Sciatic nerve (tissue), 2 donors: ENCODE data around the gene TCF20. TPM values are rescaled to one million over a fixed set of nuclear protein-coding genes. Genes with fewer than 3 reads are reported as not detected.

ENCODE experiments used
- ATAC-seq: fragments of 200-7000 bp; cut with Tn5 transposase; one replicate; pipeline ENCODE4 v1.9.1; 2020; ENCODE audit warnings: mild to moderate bottlenecking, moderate library complexity
- DNase-seq: peaks from one replicate; pipeline ENCODE4 v3.0.0-alpha.2; 2020; ENCODE audit warnings: low spot score
- intact Hi-C: fragments of 100-400 bp; cut with DNase I; formaldehyde crosslinking; loops from one replicate; pipeline ENCODE4 v1.14.2; 2022
- total RNA-seq: library from RNA; stranded (reverse); fragmentation: NEBNext Ultra II Directional; extraction: Animal tissue kit (Norgen Biotek cat#: 25700); gene quantifications from one replicate; pipeline ENCODE4 v1.2.1, GENCODE V29; 2021
- donor health status: DM: no; HTN: no; CAD: no.
- donor health status: DM: no; HTN: no; CAD: no.

The TCF20 gene
- total RNA-seq, 1 donor from 2014 or later = 46.1 TPM

DNA sequence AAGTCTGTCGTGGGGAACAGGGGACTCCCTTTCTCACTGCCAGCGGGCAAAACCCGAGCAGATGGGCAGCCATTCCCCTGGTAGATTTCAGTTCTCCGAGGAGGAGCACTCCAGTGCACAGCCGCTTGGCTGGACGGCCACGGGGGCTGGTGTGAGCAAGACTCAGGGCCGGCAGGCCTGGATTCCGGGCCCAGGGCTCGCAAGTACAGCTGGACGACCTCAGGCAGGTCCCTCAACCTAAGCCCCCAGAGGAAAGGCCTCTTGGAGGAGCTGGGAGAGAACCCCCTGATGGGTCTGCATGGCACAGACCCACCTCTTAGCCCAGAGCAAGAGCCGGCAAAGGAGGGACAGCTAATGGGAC is 31.3 kb upstream of the TCF20 start:
- intact Hi-C loops = no loop called here
- DNase-seq (no peak), ATAC-seq (no peak)

DNA sequence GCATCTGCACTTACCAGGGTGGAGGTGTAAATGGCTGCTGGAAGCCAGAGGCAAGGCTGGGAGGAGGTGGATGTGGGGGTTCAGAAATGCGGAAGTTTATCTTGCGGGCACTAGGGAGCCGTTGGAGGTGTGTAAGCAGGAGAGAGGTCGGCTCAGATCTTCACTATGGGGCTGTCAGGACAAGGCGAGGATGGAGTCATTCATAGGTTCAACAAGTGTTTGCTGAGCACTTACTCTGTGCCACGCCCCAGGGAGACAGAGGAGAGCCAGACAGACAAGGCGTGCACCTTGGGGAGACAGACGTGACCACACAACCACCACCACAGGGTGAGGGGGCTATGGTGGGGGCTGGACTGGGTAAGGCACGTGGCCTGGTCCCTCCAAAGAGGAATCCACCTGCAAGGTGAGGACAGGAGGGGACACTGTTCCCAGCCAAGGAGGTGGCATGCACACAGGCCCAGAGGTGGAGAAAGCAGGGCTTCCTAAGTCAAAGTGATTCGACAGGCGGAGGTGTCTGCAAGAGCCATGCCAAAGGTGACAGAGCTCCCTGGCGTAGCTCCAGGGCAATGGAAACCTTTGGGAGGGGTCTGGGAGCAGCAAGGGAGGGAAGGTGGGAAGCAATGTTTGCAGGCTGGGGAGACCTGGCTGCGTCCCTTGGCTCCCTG is 30.8 kb upstream of the TCF20 start:
- intact Hi-C loops = no loop called here
- no peak for ATAC-seq
- no peak for DNase-seq

DNA sequence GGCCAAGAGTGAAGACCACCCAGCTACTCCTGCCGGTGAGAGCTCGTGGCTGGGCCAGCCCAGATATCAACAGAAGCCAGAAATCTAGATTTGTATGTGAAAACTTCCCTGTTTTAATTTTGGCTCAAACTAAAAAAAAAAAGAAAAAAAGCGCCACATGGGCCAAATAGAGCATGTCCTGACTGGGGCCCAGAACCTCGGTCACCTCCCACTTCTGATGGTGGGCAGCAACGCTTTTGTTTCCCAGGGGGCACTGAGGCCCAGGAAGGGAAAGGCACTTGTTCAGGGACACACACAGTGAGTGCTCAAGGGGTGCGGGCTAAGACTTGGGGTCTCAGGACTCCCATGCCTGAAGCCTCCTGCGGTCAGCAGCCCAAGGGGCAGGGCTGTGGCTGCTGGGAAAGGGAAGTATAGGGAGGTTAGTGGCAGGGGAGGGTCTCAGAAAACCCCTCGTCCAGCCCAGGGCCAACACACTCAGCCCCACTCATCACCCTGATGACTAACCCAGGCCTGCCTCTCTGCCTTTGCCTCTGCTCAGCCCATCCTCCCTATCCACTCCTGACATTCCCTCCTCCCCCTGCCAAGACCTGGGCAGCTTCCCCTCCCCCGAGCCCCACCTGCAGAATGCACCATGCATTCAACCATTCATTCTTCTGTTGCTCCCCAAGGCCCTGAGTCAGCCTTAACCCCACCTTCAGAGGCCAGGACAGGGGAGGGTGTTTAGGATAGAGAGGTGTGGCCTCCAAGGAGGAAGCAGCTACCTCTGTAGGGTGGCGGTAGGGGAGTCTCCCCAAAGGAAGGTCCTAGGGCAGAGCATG is 30.0 kb upstream of the TCF20 start:
- ATAC-seq (peak; percentile 9), DNase-seq (no peak)
- intact Hi-C loops = no loop called here

DNA sequence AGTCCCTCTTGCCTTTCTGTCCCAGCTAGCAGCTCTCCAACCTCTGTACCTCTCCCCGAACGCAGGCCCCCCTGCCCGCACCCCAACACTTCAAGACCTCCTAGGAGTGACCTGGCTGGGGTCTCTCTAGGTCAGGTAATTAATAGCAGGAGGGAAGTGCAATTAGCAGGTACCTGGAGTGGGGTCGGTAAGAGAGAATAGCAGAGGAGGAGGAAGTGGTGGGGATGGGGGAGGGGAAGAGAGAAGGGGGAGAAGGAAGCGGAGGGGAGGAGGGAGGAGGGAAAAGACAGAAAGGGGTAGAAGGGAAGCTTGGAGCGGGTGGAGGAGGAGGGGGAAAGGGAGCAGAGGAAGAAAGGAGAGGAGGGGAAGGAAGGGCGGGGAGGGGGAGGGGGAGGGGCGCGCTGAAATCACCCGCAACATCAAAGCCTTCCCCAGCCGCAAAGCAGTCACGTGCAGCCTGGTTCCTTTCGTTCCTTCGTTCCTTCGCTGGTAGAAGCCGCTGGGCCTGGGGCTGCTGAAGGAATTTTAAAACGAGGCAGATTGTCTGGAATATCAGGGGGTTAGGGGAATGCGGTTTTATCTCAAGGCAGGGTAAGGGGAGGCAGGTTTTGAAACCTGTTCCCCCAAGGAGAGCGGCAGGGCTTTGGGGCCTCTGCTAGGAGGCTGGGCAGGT is 29.3 kb upstream of the TCF20 start:
- intact Hi-C loops = no loop called here
- peak; percentile 43 for ATAC-seq

DNA sequence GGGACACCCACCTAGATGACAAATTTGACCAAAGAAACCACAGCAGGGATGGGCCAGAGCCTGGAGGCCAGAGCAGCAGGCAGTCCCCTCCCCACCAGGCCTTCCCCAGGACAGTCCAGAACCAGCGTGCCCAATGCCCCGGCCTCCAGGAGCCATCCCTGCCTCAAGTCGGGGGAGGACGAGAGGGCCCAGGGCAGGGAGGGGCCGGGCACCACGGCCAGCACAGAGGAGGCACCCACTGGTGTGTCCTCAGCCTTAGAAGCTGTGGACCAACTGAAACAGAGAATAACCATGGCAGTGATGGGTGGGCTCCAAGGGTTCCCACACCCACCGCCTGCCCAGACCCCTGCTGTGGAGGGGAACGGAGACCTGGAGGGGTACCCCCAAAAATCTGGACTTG is 28.3 kb upstream of the TCF20 start:
- DNase-seq = no peak
- intact Hi-C loops = no loop called here

More for the DNA sequence above, 29.3 kb upstream of the TCF20 start:
- no peak for DNase-seq

DNA sequence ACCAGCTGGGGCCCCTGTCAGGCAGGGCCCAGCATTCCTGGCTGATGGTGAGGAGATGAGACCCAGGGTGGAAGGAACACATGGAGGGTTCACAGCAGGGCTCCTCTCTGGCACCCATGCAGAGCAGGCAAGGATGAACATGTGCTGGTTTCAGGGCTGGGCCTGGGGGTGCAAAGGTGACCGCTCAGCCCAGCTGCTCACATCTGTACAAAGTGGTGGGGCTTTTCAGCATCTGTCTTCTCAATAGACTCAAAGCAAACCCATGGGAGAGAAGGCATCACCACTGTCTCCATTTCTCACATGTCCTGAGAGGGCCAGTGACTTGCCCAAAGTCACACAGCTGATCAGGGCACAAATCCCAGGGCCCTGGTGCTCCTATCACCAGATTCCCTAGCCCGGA is 27.3 kb upstream of the TCF20 start:
- intact Hi-C loops = no loop called here

More for the DNA sequence above, 28.3 kb upstream of the TCF20 start:
- ATAC-seq = no peak

DNA sequence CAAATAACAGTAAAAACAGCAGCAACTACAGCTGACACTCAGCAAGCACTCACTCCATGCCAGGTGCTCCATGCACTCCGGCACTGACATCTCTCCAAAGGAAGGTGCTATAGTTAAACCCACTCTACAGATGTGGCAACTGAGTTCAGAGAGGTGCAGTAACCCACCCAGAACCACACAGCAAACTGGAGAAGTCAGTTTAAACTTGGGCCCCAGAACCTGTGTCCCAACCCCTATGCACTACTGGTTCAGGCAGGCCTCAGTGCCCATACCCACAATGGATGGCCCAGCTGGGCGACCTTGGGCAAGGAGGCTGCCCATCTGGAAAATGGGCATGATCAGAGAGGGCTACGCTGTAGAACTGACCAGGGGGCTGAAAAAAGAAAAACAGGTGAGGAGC is 26.4 kb upstream of the TCF20 start:
- ATAC-seq = no peak
- intact Hi-C loops = no loop called here

More for the DNA sequence above, 27.3 kb upstream of the TCF20 start:
- DNase-seq (no peak), ATAC-seq (no peak)

DNA sequence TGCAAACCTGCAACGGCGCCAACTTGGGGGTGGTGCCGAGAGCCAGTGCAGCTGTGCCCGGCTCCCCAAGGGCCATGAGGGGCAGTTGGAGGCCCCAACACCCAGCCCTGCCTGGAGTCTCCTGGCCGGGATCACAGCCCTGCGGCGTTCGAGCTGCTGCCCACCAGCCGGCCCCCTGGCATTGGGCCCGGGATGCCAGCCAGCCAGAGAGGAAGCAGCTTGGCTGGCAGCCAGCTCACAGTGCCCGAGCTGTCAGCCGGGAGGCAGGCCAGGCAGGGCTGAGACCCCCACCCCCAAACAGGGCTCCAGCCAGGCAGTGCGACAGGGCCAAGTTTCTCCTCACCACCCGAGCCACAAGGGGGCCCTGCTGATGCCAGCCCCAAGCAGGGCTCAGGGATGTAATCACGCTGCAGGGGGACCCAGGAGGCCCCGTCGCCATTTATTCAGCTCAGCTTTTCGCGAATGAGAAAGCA is 26.0 kb upstream of the TCF20 start:
- DNase-seq (peak; percentile 69), ATAC-seq (no peak)
- intact Hi-C loops = no loop called here

More for the DNA sequence above, 26.4 kb upstream of the TCF20 start:
- no peak for DNase-seq

DNA sequence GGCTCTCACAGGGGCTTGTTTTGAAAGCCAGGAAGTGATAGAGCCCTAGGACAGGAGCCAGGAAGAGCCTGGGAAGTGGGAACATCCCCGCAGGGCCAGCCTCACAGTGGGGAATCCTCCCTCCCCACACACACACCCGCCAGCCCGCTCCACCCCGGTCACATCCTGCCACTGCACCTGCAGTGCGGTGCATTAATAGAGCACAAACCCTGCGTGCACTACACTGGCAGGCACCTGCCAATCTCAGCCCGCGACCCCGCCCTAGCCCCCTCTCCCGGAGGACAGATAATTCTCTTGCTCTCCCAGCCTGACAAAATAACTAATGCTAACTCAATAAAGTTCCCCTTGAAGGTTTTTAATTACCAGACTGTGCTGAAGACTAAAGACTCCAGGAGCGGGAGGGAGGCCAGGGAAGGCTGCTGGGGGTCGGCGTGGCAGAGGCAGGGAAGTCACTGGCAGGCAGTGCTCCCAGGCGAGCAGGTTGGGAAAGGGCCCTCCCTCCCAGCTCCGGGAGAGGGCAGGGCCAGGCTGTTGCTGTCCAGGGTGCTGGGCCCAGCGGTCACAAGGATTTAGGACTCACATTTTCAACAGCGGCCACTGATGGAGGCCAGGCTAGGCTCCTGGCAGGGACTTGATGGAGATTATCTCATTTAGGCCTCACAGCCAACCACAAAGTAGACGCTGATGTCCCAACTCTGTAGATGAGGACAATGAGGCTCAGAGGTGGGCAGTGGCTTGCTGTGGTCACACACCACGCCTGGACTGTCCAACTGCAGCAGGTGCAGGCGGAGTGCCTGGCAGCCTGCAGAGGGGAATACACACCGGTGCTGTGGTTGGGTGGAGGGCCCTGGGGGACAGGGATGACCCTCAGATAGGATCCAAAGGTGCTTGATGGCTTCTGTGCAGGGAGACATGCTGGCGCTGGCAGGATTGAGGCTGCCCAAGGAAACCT is 23.9 kb upstream of the TCF20 start:
- DNase-seq (no peak), ATAC-seq (peak; percentile 36)
- intact Hi-C loops = no loop called here

DNA sequence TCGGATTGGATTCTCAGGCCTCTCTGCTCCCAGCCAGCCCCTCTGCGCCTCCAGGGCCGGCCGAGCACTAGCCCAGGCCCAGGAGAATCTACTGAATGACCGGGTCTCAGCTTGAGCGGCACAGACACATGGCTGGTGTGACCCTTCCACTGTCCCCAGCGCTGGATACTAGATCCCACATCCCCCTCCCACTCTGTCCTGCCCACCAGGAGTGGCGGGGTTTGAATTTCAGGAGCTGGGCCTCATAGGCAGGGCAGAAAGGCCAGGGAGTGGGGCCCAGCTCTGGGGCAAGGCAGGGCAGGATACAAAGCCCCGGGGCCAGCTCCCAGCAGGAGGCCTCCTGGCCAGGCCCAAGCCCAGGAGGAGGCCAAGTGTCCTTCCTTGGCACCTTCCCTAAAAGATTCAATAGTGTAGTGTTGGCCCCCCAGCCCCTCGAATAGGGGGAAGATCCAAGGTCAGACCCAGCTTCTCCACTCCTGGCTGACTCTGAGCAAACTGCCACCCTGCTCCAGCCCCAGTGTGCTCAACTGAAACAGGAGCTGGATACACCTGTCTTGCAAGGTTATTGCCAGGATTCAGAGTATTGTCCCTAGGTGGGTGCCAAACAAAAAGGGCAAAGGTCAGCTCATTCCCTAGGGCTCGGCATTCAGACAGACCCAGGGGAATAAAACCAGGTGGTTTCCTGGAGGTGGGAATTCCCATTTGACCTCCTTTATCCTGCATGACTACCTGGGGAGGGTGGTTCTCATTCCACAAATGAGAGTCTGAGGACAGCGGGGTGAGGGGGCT is 22.5 kb upstream of the TCF20 start:
- DNase-seq = no peak
- intact Hi-C loops = no loop called here
- ATAC-seq = no peak

DNA sequence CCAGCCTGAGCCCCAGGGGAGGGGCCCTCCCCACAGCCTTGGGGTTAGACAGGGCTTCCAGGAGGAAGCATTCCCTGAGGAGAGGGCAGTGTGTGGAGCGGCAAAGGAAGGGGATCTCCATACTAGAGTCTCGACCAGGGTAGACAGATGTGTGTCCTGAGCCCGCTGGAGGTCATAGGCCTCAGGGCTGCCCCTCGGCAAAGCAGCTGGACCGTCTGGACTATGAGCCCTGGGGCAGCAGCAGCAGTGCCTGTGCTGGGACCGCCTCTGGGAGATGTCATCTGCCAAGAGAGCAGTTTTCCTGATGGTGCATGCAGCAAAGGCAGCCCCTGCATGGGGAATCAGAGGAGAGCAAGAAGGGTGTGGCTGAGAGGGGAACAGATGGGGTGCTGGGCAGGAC is 20.8 kb upstream of the TCF20 start:
- intact Hi-C loops = no loop called here
- ATAC-seq (no peak), DNase-seq (no peak)

DNA sequence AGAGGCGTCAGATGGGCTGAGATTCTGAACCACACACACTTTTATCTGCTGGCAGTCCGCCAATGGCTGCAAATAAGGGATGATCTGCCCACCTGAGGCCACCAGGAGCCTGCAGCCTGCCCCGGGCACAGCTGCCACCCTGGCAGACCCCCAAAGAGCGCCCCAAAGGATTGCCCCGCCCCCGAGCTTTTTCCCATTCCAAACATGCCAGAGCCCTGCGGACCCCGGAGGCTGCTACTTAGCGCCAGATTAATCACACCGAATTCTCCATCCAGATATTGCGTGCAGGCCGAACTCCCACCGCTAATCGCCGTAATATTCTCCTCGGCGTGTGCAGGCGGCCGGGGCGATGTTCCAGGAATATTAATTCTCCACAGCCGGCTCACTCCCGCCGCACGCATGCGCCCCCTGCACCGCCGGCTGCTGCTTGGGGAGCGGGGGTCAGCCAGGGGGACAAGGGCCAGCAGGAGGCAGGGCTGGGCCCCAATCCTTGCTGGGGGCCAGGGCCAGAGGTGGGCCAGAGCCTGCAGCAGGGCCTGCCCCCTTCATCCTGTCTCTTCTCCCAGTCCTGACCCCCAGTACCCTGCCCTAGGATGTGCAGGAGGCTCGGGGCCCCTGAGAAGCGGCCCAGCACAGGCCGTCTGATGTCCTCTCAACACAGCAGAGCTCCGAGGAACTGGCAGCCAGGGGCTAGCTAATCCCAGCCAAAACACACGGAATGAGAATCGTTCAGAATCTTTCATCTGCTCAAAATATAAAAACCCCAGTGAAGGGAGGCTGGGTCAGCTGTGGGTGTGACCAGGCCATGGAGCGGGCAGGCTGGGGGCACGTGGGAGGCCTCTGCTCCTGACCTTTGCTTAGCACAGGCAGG is 19.5 kb upstream of the TCF20 start:
- intact Hi-C loops = no loop called here
- ATAC-seq (peak; percentile 46), DNase-seq (no peak)

DNA sequence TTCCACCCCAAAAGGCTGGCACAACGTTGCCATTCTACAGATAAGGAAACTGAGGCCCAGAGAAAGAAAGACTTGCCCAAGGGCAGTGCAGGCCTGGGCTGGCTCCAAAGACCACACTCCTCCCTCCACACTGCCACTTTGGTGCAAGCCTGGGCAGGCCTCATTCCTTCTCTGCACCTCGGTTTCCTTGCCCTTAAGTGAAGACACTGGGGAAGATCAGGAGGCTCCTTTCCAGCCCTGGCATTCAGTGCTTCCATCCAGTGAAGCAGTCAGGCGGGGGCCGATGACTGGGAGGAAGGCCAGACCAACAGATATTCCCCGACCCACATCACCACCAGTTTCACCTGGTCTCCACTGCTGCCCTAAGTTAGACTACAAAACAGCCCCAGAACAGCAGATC is 18.3 kb upstream of the TCF20 start:
- intact Hi-C loops = no loop called here

DNA sequence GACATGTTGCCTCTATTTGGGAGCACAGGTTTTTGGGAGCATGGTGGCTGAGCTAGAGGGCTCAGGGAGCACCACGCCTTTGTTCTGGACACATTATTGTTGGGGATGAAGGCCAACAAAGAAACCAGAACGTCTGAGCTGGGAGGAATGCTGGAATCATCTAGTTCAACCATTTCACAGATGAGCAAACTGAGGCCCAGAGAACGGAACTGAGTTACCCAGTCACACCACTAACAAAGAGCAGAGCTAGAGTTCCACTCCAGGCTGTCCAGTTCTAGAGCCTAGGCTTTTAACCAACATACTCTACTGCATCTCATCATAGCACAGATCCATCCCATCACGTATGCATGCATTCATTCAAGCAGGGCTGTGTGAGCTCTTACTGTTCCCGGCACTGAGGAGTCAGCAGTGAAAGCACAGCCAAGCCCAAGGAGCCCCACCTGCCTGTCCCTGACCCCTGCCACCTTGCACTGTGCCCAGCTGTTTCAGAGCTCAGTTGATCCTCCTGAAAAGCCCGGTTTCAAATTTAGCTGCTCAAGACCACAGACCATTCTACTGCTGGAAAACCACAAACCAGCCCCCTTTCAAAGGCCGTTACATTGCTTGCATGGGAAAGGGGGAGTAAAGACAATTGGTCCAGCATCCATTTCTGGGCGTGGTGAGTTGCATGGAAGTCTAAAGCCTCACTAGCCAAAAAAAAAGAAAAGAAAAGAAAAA is 16.9 kb upstream of the TCF20 start:
- ATAC-seq = no peak
- no peak for DNase-seq
- intact Hi-C loops = no loop called here

More for the DNA sequence above, 18.3 kb upstream of the TCF20 start:
- no peak for DNase-seq
- no peak for ATAC-seq

DNA sequence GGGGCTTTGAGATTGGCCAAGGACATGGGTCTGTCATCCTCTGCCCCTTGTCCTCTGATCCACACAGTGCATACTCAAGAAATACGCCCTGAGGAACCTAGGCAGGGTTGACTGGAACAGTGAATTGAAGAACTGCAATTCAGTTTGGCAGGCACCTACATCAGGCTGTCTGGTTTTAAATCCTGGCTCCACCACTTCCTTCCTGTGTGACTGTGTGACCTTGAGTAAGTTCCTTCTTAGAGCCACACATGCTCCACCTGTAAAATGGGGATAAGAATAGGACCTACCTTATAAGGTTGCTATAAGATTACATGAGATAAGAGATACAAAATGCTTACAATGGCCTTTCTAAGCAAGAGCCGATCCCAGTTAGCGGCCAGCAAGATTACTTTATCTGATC is 15.8 kb upstream of the TCF20 start:
- DNase-seq (no peak), ATAC-seq (no peak)
- intact Hi-C loops = no loop called here

DNA sequence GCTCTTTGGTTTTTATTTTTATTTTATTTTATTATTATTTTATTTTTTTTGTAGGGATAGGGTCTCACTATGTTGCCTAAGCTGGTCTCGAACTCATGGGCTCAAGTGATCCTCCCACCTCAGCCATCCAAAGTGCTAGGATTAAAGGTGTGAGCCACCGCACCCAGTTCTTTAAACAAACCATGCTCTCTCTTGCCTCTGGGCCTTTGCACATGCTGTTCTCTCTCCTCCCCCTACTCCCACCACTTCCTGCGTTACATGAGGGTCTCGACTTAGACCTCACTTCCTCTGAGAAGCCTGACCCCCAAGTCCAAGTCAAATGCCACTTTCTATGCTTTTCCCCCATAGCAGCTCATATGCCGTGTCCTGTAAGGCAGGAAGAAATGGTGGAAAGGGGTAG is 15.2 kb upstream of the TCF20 start:
- intact Hi-C loops = no loop called here

More for the DNA sequence above, 15.2 kb upstream of the TCF20 start:
- DNase-seq = no peak
- no peak for ATAC-seq
